GM19240 (cell line): ENCODE results near the gene TTBK1.
"Not testable (repeated sequence)": the region's sequence is repeated elsewhere in the genome, so short reads cannot be mapped to it uniquely, and the experiment has no call there.

Source experiments
- DNase-seq: peaks from one replicate; pipeline ENCODE4 v3.0.0; 2011; ENCODE audit warnings: low spot score; ENCODE audit not compliant: insufficient read length

The TTBK1 gene

GRCh38 chr6:43302126-43302525 is 58.8 kb downstream of the TTBK1 start:
- no peak for DNase-seq

GRCh38 chr6:43303006-43303405 is 59.7 kb downstream of the TTBK1 start:
- not testable (repeated sequence) for DNase-seq

GRCh38 chr6:43303751-43304331 is 60.6 kb downstream of the TTBK1 start:
- no peak for DNase-seq

- no peak for DNase-seq
Measured at GRCh38 chr6:43304361-43304760, 61.1 kb downstream of the TTBK1 start.

GRCh38 chr6:43304882-43305281 is 61.6 kb downstream of the TTBK1 start:
- DNase-seq, result no peak

- DNase-seq, result no peak
Measured at GRCh38 chr6:43306086-43306485, 62.8 kb downstream of the TTBK1 start.

GRCh38 chr6:43307451-43308100 is 64.3 kb downstream of the TTBK1 start:
- no peak for DNase-seq

GRCh38 chr6:43308101-43308989 is 65.1 kb downstream of the TTBK1 start, which contains the start of gene CRIP3:
TSS of gene CRIP3 (minus strand) at chr6:43308826. CDS start at chr6:43308792, 34 bp downstream.
- no peak for DNase-seq

- DNase-seq, result no peak
Measured at GRCh38 chr6:43308990-43309477, 65.8 kb downstream of the TTBK1 start.

GRCh38 chr6:43310134-43310533 is 66.9 kb downstream of the TTBK1 start:
- no peak for DNase-seq

GRCh38 chr6:43310624-43311023 is 67.3 kb downstream of the TTBK1 start:
- DNase-seq, result no peak

- no peak for DNase-seq
Measured at GRCh38 chr6:43311666-43312065, 68.4 kb downstream of the TTBK1 start.

- DNase-seq, result no peak
Measured at GRCh38 chr6:43313813-43314212, 70.5 kb downstream of the TTBK1 start.

GRCh38 chr6:43318011-43318410 is 74.7 kb downstream of the TTBK1 start:
- DNase-seq, result no peak

GRCh38 chr6:43325876-43326275 is 82.6 kb downstream of the TTBK1 start:
- DNase-seq, result no peak

- no peak for DNase-seq
Measured at GRCh38 chr6:43328528-43328927, 85.2 kb downstream of the TTBK1 start.

- no peak for DNase-seq
Measured at GRCh38 chr6:43331470-43331869, 88.2 kb downstream of the TTBK1 start.

- no peak for DNase-seq
Measured at GRCh38 chr6:43331891-43332290, 88.6 kb downstream of the TTBK1 start.

- no peak for DNase-seq
Measured at GRCh38 chr6:43334466-43335095, 91.3 kb downstream of the TTBK1 start.

- DNase-seq, result no peak
Measured at GRCh38 chr6:43335469-43335868, 92.2 kb downstream of the TTBK1 start.

GRCh38 chr6:43336382-43336781 is 93.1 kb downstream of the TTBK1 start:
- no peak for DNase-seq
